ENCODE measurements around the gene SRSF6. TPM values are rescaled to one million over a fixed set of nuclear protein-coding genes. Genes with fewer than 3 reads are reported as not detected.
A peak's percentile ranks its signal among the peaks of the same experiment; 100 is the strongest.

SRSF6 gene
- total RNA-seq, 5 donors from 2014 or later (not counting 1 experiment from before 2014, with no cell fraction given) = 154 to 277 (median 174) TPM

GRCh38 chr20:43460830-43461200 is 3.1 kb downstream of the SRSF6 start:
- peaks cover 49% of the 10 kb centered on the region for H3K36me3 Mint-ChIP-seq
- POLR2A ChIA-PET = interaction anchor here in 1 of 2 donors (0.6 kb wide), 2 partner anchors 481 to 1633 kb away, joined by 12 to 18 read pairs; no protein-coding TSS in a partner anchor

GRCh38 chr20:43461894-43462659 is 4.4 kb downstream of the SRSF6 start:
- POLR2A ChIA-PET = interaction anchor here in 1 of 2 donors (0.7 kb wide), 1 partner anchor 970 kb away, joined by 12 read pairs; no protein-coding TSS in a partner anchor
- H3K27ac Mint-ChIP-seq = peak overlapping the region in 1 of 2 donors; percentile 15
- Histone ChIP-seq H3K4me3 (ENCODE audit: control insufficient read depth in 1 of 2, extremely low read depth in 1 of 2, low read length in 1 of 2) (no peak overlapping the region), H3K9me3 (no peaks in the 10 kb centered on the region), H3K4me1 (ENCODE audit: control insufficient read depth in 1 of 2, extremely low read depth in 1 of 2, insufficient read depth in 2 of 2, low read length in 2 of 2) (peaks cover 10 to 16% of the 10 kb centered on the region in 2 experiments), H3K27me3 (replicated peaks in 1 of 2; ENCODE audit: control insufficient read depth in 2 of 2, extremely low read depth in 1 of 2, insufficient read depth in 2 of 2, low read length in 1 of 2) (no peaks in the 10 kb centered on the region), H3K36me3 (ENCODE audit: control insufficient read depth in 2 of 2, extremely low read depth in 1 of 2, insufficient read depth in 1 of 2, low read length in 1 of 2) (peaks cover 16 to 74% of the 10 kb centered on the region in 2 donors), H3K27ac (ENCODE audit: low read length) (no peak overlapping the region)
- H3K9me3 Mint-ChIP-seq = no peaks in the 10 kb centered on the region
- peak overlapping the region in 1 of 3 donors; percentile 3 for H3K4me3 Mint-ChIP-seq
- no peak for ATAC-seq (replicated peaks in 1 of 4)
- WGBS (ENCODE audit: insufficient coverage) = no CpG with 5 or more reads among the region's 3 CpGs
- DNase-seq = no peak
- H3K27me3 Mint-ChIP-seq = no peaks in the 10 kb centered on the region
- peaks cover 59% of the 10 kb centered on the region for H3K36me3 Mint-ChIP-seq
- H3K4me1 Mint-ChIP-seq = peaks cover 47 to 53% (median 50%) of the 10 kb centered on the region in 3 donors
- CTCF ChIA-PET = interaction anchor here in 1 of 2 donors (0.6 to 1.2 kb wide), 2 partner anchors 12 to 133 kb away, joined by 4 read pairs; no protein-coding TSS in a partner anchor

More at GRCh38 chr20:43460830-43461200, 3.1 kb downstream of the SRSF6 start:
- Mint-ChIP-seq H3K9me3 (no peaks in the 10 kb centered on the region), H3K4me3 (peak overlapping the region in 2 of 3 donors; percentile 35 to 97), H3K27ac (peak overlapping the region in 1 of 2 donors; percentile 66), H3K27me3 (no peaks in the 10 kb centered on the region), H3K4me1 (peaks cover 53 to 55% (median 54%) of the 10 kb centered on the region in 3 donors)
- Histone ChIP-seq H3K4me3 (ENCODE audit: control insufficient read depth in 1 of 2, extremely low read depth in 1 of 2, low read length in 1 of 2) (no peak overlapping the region), H3K27ac (ENCODE audit: low read length) (no peak overlapping the region), H3K27me3 (replicated peaks in 1 of 2; ENCODE audit: control insufficient read depth in 2 of 2, extremely low read depth in 1 of 2, insufficient read depth in 2 of 2, low read length in 1 of 2) (peaks cover 0 to 5% of the 10 kb centered on the region in 2 experiments), H3K9me3 (no peaks in the 10 kb centered on the region), H3K36me3 (ENCODE audit: control insufficient read depth in 2 of 2, extremely low read depth in 1 of 2, insufficient read depth in 1 of 2, low read length in 1 of 2) (peaks cover 14 to 64% of the 10 kb centered on the region in 2 donors), H3K4me1 (ENCODE audit: control insufficient read depth in 1 of 2, extremely low read depth in 1 of 2, insufficient read depth in 2 of 2, low read length in 2 of 2) (peaks cover 18% of the 10 kb centered on the region in 2 experiments)
- CTCF ChIA-PET = interaction anchor here in 1 of 2 donors (1.2 kb wide), 1 partner anchor 11 kb away, joined by 4 read pairs; no protein-coding TSS in a partner anchor
- ATAC-seq (replicated peaks in 1 of 4) (no peak), DNase-seq (no peak)
- 91% methylated on average over 6 of the region's 10 CpGs for WGBS (ENCODE audit: insufficient coverage)

- Histone ChIP-seq H3K9me3 (no peaks in the 10 kb centered on the region), H3K36me3 (ENCODE audit: control insufficient read depth in 2 of 2, extremely low read depth in 1 of 2, insufficient read depth in 1 of 2, low read length in 1 of 2) (peaks cover 16 to 79% of the 10 kb centered on the region in 2 donors), H3K27me3 (replicated peaks in 1 of 2; ENCODE audit: control insufficient read depth in 2 of 2, extremely low read depth in 1 of 2, insufficient read depth in 2 of 2, low read length in 1 of 2) (no peaks in the 10 kb centered on the region), H3K27ac (ENCODE audit: low read length) (no peak overlapping the region), H3K4me1 (ENCODE audit: control insufficient read depth in 1 of 2, extremely low read depth in 1 of 2, insufficient read depth in 2 of 2, low read length in 2 of 2) (peaks cover 9 to 16% of the 10 kb centered on the region in 2 experiments), H3K4me3 (ENCODE audit: control insufficient read depth in 1 of 2, extremely low read depth in 1 of 2, low read length in 1 of 2) (no peak overlapping the region)
- peaks cover 47 to 51% (median 50%) of the 10 kb centered on the region in 3 donors for H3K4me1 Mint-ChIP-seq
- no peaks in the 10 kb centered on the region for H3K9me3 Mint-ChIP-seq
- H3K4me3 Mint-ChIP-seq = no peak overlapping the region
- peaks cover 61% of the 10 kb centered on the region for H3K36me3 Mint-ChIP-seq
- CTCF ChIA-PET = no interaction called here
- WGBS (ENCODE audit: insufficient coverage) = 100% methylated on average over 1 of the region's 4 CpGs
- H3K27ac Mint-ChIP-seq = no peak overlapping the region
- H3K27me3 Mint-ChIP-seq = no peaks in the 10 kb centered on the region
- DNase-seq (no peak), ATAC-seq (replicated peaks in 1 of 4) (no peak)
- POLR2A ChIA-PET = no interaction called here
Measured at GRCh38 chr20:43462660-43463526, 5.2 kb downstream of the SRSF6 start.

- peaks cover 6 to 16% of the 10 kb centered on the region in 2 experiments for H3K4me1 ChIP-seq (ENCODE audit: control insufficient read depth in 1 of 2, extremely low read depth in 1 of 2, insufficient read depth in 2 of 2, low read length in 2 of 2)
- peaks cover 47 to 51% (median 50%) of the 10 kb centered on the region in 3 donors for H3K4me1 Mint-ChIP-seq
- ChIA-PET POLR2A (no interaction called here), CTCF (no interaction called here)
- no peaks in the 10 kb centered on the region for H3K9me3 ChIP-seq
- DNase-seq = no peak
- no peak overlapping the region for H3K27ac Mint-ChIP-seq
- peaks cover 16 to 83% of the 10 kb centered on the region in 2 donors for H3K36me3 ChIP-seq (ENCODE audit: control insufficient read depth in 2 of 2, extremely low read depth in 1 of 2, insufficient read depth in 1 of 2, low read length in 1 of 2)
- no peak overlapping the region for H3K4me3 ChIP-seq (ENCODE audit: control insufficient read depth in 1 of 2, extremely low read depth in 1 of 2, low read length in 1 of 2)
- no peaks in the 10 kb centered on the region for H3K27me3 ChIP-seq (replicated peaks in 1 of 2; ENCODE audit: control insufficient read depth in 2 of 2, extremely low read depth in 1 of 2, insufficient read depth in 2 of 2, low read length in 1 of 2)
- no peak overlapping the region for H3K4me3 Mint-ChIP-seq
- no peak overlapping the region for H3K27ac ChIP-seq (ENCODE audit: low read length)
- peaks cover 61% of the 10 kb centered on the region for H3K36me3 Mint-ChIP-seq
- WGBS (ENCODE audit: insufficient coverage) = 80% methylated on average over 1 of the region's 3 CpGs
- H3K9me3 Mint-ChIP-seq = no peaks in the 10 kb centered on the region
- no peak for ATAC-seq (replicated peaks in 1 of 4)
- H3K27me3 Mint-ChIP-seq = no peaks in the 10 kb centered on the region
Measured at GRCh38 chr20:43463527-43464218, 6.0 kb downstream of the SRSF6 start.

GRCh38 chr20:43464219-43464790 is 6.6 kb downstream of the SRSF6 start:
- no peak overlapping the region for H3K4me3 Mint-ChIP-seq
- WGBS (ENCODE audit: insufficient coverage) = 97% methylated on average over 5 of the region's 9 CpGs
- peaks cover 41 to 45% (median 44%) of the 10 kb centered on the region in 3 donors for H3K4me1 Mint-ChIP-seq
- H3K9me3 ChIP-seq = no peaks in the 10 kb centered on the region
- no peak overlapping the region for H3K27ac Mint-ChIP-seq
- H3K36me3 Mint-ChIP-seq = peaks cover 62% of the 10 kb centered on the region
- no peaks in the 10 kb centered on the region for H3K27me3 ChIP-seq (replicated peaks in 1 of 2; ENCODE audit: control insufficient read depth in 2 of 2, extremely low read depth in 1 of 2, insufficient read depth in 2 of 2, low read length in 1 of 2)
- no peaks in the 10 kb centered on the region for H3K27me3 Mint-ChIP-seq
- H3K36me3 ChIP-seq (ENCODE audit: control insufficient read depth in 2 of 2, extremely low read depth in 1 of 2, insufficient read depth in 1 of 2, low read length in 1 of 2) = peaks cover 16 to 79% of the 10 kb centered on the region in 2 donors
- no peak for DNase-seq
- no peaks in the 10 kb centered on the region for H3K9me3 Mint-ChIP-seq
- no peak overlapping the region for H3K4me3 ChIP-seq (ENCODE audit: control insufficient read depth in 1 of 2, extremely low read depth in 1 of 2, low read length in 1 of 2)
- H3K27ac ChIP-seq (ENCODE audit: low read length) = no peak overlapping the region
- H3K4me1 ChIP-seq (ENCODE audit: control insufficient read depth in 1 of 2, extremely low read depth in 1 of 2, insufficient read depth in 2 of 2, low read length in 2 of 2) = peaks cover 2 to 12% of the 10 kb centered on the region in 2 experiments
- CTCF ChIA-PET = no interaction called here
- no peak for ATAC-seq (replicated peaks in 1 of 4)
- POLR2A ChIA-PET = interaction anchor here in 1 of 2 donors (0.6 kb wide), 1 partner anchor 1496 kb away, joined by 9 read pairs; the partner anchor contains the start of gene TOMM34

Data from T-cell (primary cell).